RWPE1 (cell line): ENCODE data around the gene MAN2A1.

Source experiments
- CTCF ChIA-PET: fragments of 350-600 bp; sonication (Branson Sonifier 250); formaldehyde crosslinking; extraction: SDS; loops from one replicate; lab custom pipeline; 2021; lab: Yijun Ruan, JAX
- POLR2A ChIA-PET: fragments of 400-600 bp; formaldehyde crosslinking; extraction: SDS; loops from one replicate; lab custom pipeline; 2020; ENCODE audit warnings: antibody characterized with exemption; ENCODE audit not compliant: low non-redundant PET; lab: Yijun Ruan, JAX
- DNase-seq: peaks from one replicate; pipeline ENCODE4 v3.0.0; 2012; ENCODE audit warnings: low spot score
- H3K27ac ChIP-seq: fragments of 450-650 bp; 2 replicates; pipeline ENCODE4 v1.5.1; 2017
- TF ChIP-seq, protein P1 (sequence below): fragments of 450-650 bp; conservative IDR thresholded peaks from 2 replicates; pipeline ENCODE4 v1.5.1; 2017; ENCODE audit warnings: low read depth, mild to moderate bottlenecking

The MAN2A1 gene

DNA sequence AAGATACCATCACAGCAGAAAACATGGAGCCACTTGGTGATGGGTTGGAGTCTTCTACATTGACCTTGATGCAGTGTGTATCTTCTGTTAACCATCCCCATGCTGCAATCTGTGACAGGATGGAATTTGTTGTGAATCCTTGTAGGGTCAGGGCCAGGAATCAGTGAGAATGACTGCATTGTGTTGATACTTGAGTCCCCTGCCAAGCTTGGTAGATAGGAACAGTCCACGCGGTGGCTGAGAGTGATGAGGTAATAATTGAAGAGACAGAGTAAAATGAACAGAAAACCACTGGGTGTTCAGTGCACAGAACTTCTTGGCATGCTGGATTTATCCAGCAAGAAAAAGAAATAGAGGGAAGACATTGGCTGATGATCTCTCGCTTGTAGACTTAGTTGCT is 217.5 kb downstream of the MAN2A1 start:
- TF ChIP-seq, protein P1, sequence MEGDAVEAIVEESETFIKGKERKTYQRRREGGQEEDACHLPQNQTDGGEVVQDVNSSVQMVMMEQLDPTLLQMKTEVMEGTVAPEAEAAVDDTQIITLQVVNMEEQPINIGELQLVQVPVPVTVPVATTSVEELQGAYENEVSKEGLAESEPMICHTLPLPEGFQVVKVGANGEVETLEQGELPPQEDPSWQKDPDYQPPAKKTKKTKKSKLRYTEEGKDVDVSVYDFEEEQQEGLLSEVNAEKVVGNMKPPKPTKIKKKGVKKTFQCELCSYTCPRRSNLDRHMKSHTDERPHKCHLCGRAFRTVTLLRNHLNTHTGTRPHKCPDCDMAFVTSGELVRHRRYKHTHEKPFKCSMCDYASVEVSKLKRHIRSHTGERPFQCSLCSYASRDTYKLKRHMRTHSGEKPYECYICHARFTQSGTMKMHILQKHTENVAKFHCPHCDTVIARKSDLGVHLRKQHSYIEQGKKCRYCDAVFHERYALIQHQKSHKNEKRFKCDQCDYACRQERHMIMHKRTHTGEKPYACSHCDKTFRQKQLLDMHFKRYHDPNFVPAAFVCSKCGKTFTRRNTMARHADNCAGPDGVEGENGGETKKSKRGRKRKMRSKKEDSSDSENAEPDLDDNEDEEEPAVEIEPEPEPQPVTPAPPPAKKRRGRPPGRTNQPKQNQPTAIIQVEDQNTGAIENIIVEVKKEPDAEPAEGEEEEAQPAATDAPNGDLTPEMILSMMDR = no peak
- ChIA-PET CTCF (interaction anchor here (0.6 to 0.7 kb wide), 2 partner anchors 8 to 507 kb away, joined by 3 to 4 read pairs; no protein-coding TSS in a partner anchor), POLR2A (no interaction called here)
- no peak overlapping the region for H3K27ac ChIP-seq
- DNase-seq = no peak

DNA sequence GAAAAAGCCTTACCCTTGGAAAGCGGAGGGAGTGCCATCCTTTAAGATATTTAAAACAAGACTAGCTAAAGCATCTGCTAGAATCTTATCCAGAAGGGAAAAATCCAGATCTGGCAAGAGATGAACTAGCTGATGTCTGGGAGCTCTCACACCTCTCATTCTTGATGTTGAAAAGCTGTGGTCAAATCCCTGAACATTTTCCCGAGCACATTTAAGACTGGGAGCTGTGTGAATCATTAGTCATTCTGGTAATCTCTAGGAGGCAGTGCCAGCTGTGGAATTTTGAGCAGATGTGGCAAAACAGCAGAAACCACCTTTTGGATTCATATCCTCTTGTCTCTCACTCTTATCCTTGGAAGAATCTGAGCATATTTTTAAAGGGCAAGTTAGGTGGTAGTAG is 218.0 kb downstream of the MAN2A1 start:
- CTCF ChIA-PET = interaction anchor here (0.7 kb wide), 1 partner anchor 506 kb away, joined by 4 read pairs; no protein-coding TSS in a partner anchor
- POLR2A ChIA-PET = no interaction called here
- TF ChIP-seq, protein P1 = no peak
- H3K27ac ChIP-seq = no peak overlapping the region
- DNase-seq = peak; percentile 21

DNA sequence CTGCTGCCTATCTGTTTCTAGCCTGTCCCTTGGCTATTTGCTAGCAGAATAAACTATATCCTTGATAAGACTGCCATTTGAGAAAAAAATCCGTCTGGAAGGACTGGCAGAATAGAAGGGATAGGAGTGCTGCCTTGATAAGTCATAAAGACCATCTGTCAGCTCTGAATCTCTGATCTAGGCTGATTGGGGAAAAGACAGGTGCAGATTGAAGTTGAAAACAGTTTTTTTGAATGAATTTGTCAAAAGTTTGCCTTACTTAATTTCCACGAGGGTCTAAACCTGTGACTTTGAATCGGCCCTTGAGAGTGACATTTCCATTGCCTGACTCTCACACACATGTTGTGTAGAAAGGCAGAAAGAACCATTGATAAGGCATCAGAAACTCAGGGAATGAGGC is 218.6 kb downstream of the MAN2A1 start:
- CTCF ChIA-PET = no interaction called here
- TF ChIP-seq, protein P1 = no peak
- no peak overlapping the region for H3K27ac ChIP-seq
- POLR2A ChIA-PET = no interaction called here
- DNase-seq = no peak

DNA sequence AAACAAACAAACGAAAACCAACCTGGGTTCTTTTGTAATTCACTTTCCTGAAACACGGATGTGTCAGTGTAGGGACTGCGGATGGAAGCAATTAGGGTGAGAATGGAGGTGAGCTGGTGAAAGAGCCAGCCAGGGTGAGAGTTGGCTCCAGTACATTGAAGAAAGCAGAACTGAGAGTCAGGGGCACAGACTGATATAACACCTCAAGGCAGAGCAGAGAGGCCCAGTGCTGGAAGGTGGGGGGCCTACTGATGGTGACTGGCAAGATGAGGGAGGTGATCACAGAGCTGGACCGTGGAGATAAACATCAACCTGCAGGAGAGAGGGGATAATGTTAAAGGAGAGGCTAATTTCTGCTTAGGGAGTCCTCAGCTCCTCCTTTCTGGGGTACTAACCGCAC is 221.1 kb downstream of the MAN2A1 start:
- ChIA-PET CTCF (no interaction called here), POLR2A (no interaction called here)
- TF ChIP-seq, protein P1 = no peak
- no peak for DNase-seq
- no peak overlapping the region for H3K27ac ChIP-seq

DNA sequence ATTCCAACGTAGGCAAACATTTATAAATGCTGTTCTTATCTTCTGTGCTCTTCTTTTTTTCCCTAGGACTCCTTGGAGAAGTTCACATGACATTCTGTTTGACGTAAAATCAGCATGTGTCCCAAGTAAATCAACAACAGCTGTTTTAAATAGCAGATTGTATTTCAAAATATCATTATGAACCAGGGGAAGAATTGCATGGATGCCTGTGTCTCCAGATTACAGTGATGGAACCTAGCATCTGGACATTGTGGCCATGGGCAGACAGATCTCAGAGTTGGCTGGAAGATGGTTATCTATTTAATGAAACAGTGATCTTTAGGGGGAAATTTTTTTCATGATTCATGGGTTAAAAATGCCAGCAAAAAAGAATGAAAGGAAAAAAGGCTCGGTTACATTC is 222.0 kb downstream of the MAN2A1 start:
- ChIA-PET POLR2A (no interaction called here), CTCF (no interaction called here)
- H3K27ac ChIP-seq = no peak overlapping the region
- TF ChIP-seq, protein P1 = no peak
- no peak for DNase-seq

DNA sequence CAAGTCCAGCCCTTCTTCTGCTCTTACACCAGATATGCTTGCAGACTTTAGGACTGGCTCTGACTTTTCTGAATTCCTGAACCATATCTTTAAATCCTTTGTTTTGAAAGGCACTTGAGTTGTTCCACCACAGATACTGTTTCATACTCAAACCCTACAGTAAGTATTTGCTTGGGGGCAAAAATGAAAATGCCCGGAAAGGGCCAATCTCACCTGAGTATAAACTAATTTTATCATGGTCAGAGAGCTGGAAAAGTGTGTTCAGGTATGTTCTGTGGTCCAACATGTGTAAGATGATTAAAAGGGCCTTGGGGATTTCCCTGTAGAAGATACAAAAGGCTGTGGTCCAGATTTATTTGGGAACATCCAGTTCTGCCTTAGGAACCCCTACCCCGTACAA is 225.2 kb downstream of the MAN2A1 start:
- ChIA-PET CTCF (interaction anchor here (1.0 kb wide), 1 partner anchor 421 kb away, joined by 4 read pairs; no protein-coding TSS in a partner anchor), POLR2A (no interaction called here)
- TF ChIP-seq, protein P1 = no peak
- no peak for DNase-seq
- H3K27ac ChIP-seq = no peak overlapping the region
